GM12878 (cell line): ENCODE measurements around the gene RARRES2.

Source experiments
- BCL11A ChIP-seq: IDR thresholded peaks from 2 replicates; pipeline ENCODE4 v1.6.1; 2011; ENCODE audit warnings: low read depth, low read length
- BHLHE40 ChIP-seq, 2 experiments: fragments of 450-650 bp in 1 of 2; IDR thresholded peaks; 2 replicates each; pipeline ENCODE4 v1.6.1; 2011 to 2017; ENCODE audit warnings: low read depth in 2 of 2, borderline replicate concordance in 1 of 2, improper control_type of control experiment in 1 of 2, low read length in 1 of 2, mild to moderate bottlenecking in 1 of 2
- CTCF ChIP-seq, 3 experiments: IDR thresholded peaks in 2 of 3; conservative IDR thresholded peaks in 1 of 3; 2 replicates each; pipeline ENCODE4 v1.5.1; 2011; ENCODE audit warnings: low read depth in 3 of 3, low read length in 3 of 3, mild to moderate bottlenecking in 3 of 3, control low read depth in 2 of 3, moderate library complexity in 2 of 3, inconsistent platforms in 1 of 3, mixed read lengths in 1 of 3; ENCODE audit not compliant: control insufficient read depth in 2 of 3, insufficient read depth in 1 of 3; ENCODE audit errors: extremely low read depth in 1 of 3
- FOS ChIP-seq: IDR thresholded peaks from 3 replicates; pipeline ENCODE4 v1.6.1; 2011; ENCODE audit warnings: borderline replicate concordance; ENCODE audit not compliant: insufficient read length; ENCODE audit errors: extremely low read depth
- MAX ChIP-seq: IDR thresholded peaks from 2 replicates; pipeline ENCODE4 v1.6.1; 2012; ENCODE audit warnings: low read depth, low read length, improper control_type of control experiment
- PKNOX1 ChIP-seq: fragments of 450-650 bp; IDR thresholded peaks from 2 replicates; pipeline ENCODE4 v1.6.1; 2016; ENCODE audit warnings: mild to moderate bottlenecking
- REST ChIP-seq: IDR thresholded peaks from 2 replicates; pipeline ENCODE4 v1.6.1; 2012; ENCODE audit warnings: mild to moderate bottlenecking, low read depth, low read length
- TARDBP ChIP-seq: IDR thresholded peaks from 2 replicates; pipeline ENCODE4 v1.6.1; 2016; ENCODE audit warnings: borderline replicate concordance
- TBL1XR1 ChIP-seq: IDR thresholded peaks from 2 replicates; pipeline ENCODE4 v1.6.1; 2012; ENCODE audit warnings: low read depth, low read length, improper control_type of control experiment
- ZNF207 ChIP-seq: fragments of 450-650 bp; IDR thresholded peaks from 2 replicates; pipeline ENCODE4 v1.6.1; 2014; ENCODE audit warnings: antibody characterized with exemption, mild to moderate bottlenecking, borderline replicate concordance
- ZNF384 ChIP-seq: IDR thresholded peaks from 2 replicates; pipeline ENCODE4 v1.6.1; 2012; ENCODE audit warnings: low read depth, mild to moderate bottlenecking, low read length, improper control_type of control experiment, borderline replicate concordance

GRCh38 chr7:150371131-150371995 is 29.9 kb upstream of the RARRES2 start:
- TF ChIP-seq BHLHE40 (IDR thresholded peaks at IDR 0.05; ENCODE audit: borderline replicate concordance in 1 of 2, low read depth in 2 of 2, low read length in 1 of 2) (no peak), ZNF207 (no peak), ZNF384 (no peak), CTCF (IDR thresholded peaks at IDR 0.05 in 2 of 3, conservative IDR thresholded peaks at IDR 0.05 in 1 of 3; ENCODE audit: control insufficient read depth in 2 of 3, extremely low read depth in 1 of 3, insufficient read depth in 1 of 3, low read depth in 3 of 3, low read length in 3 of 3) (no peak), REST (no peak), BCL11A (no peak), TBL1XR1 (no peak), FOS (no peak), MAX (no peak), TARDBP (no peak), PKNOX1 (no peak)
